ENCODE measurements around the gene EIF3I. TPM values are rescaled to one million over a fixed set of nuclear protein-coding genes. Genes with fewer than 3 reads are reported as not detected.

Gene EIF3I
- total and polyA plus RNA-seq, 8 donors = 118 to 182 (median 175) TPM

- peaks cover 21 to 51% of the 10 kb centered on the region in 2 donors for H3K4me1 ChIP-seq
- intact Hi-C loops (cut with DNase I) = no loop called here
- ATAC-seq (peak; percentile 9), DNase-seq (no peak)
- peak overlapping the region; percentile 62 to 80 for H3K4me3 ChIP-seq
- peak overlapping the region; percentile 94 to 95 for H3K27ac ChIP-seq
- H3K9me3 ChIP-seq = no peaks in the 10 kb centered on the region
- peaks cover 0 to 27% of the 10 kb centered on the region in 2 donors for H3K36me3 ChIP-seq
- no peaks in the 10 kb centered on the region for H3K27me3 ChIP-seq
- no peak for TF ChIP-seq CTCF (IDR thresholded peaks at IDR 0.05)
These were observed 43.1 kb upstream of the EIF3I start for GRCh38 chr1:32179193-32179442.

- peak; percentile 87 to 99 (median 94) for DNase-seq
- peak; percentile 95 for ATAC-seq
- H3K9me3 ChIP-seq = no peaks in the 10 kb centered on the region
- H3K4me1 ChIP-seq = peaks cover 21 to 56% of the 10 kb centered on the region in 2 donors
- peak within 1 kb of the TSS; percentile 62 to 80 for H3K4me3 ChIP-seq
- intact Hi-C loops (cut with DNase I) = no loop called here
- H3K36me3 ChIP-seq = peaks cover 0 to 32% of the 10 kb centered on the region in 2 donors
- no peaks in the 10 kb centered on the region for H3K27me3 ChIP-seq
- peak within 1 kb of the TSS; percentile 94 to 95 for H3K27ac ChIP-seq
- TF ChIP-seq CTCF (IDR thresholded peaks at IDR 0.05) = no peak
These were observed 42.6 kb upstream of the EIF3I start, which contains the start of gene TXLNA for GRCh38 chr1:32179443-32180185. TXLNA (plus strand) TSS chr1:32179675; CDS start chr1:32180346, 671 bp downstream.

- peaks cover 0 to 40% of the 10 kb centered on the region in 2 donors for H3K36me3 ChIP-seq
These were observed 41.8 kb upstream of the EIF3I start for GRCh38 chr1:32180186-32181060.

GRCh38 chr1:32181065-32181464 is 41.1 kb upstream of the EIF3I start:
- Histone ChIP-seq H3K27me3 (no peaks in the 10 kb centered on the region), H3K4me3 (peak overlapping the region; percentile 62 to 80), H3K4me1 (peaks cover 21 to 63% of the 10 kb centered on the region in 2 donors), H3K27ac (peak overlapping the region in 1 of 2 donors; percentile 95), H3K36me3 (peaks cover 0 to 46% of the 10 kb centered on the region in 2 donors), H3K9me3 (no peaks in the 10 kb centered on the region)
- intact Hi-C loops (cut with DNase I) = no loop called here
- TF ChIP-seq CTCF (IDR thresholded peaks at IDR 0.05) = no peak
- ATAC-seq = no peak
- DNase-seq = no peak

More at GRCh38 chr1:32180186-32181060, 41.8 kb upstream of the EIF3I start:
- TF ChIP-seq CTCF (IDR thresholded peaks at IDR 0.05) = no peak
- ATAC-seq = peak; percentile 56
- DNase-seq = peak in 3 of 4 donors; percentile 46 to 86 (median 52)
- intact Hi-C loops (cut with DNase I) = no loop called here
- Histone ChIP-seq H3K4me1 (peaks cover 21 to 63% of the 10 kb centered on the region in 2 donors), H3K27me3 (no peaks in the 10 kb centered on the region), H3K4me3 (peak overlapping the region; percentile 62 to 80), H3K27ac (peak overlapping the region; percentile 94 to 95), H3K9me3 (no peaks in the 10 kb centered on the region)

- Histone ChIP-seq H3K9me3 (no peaks in the 10 kb centered on the region), H3K27me3 (no peaks in the 10 kb centered on the region), H3K27ac (no peak overlapping the region), H3K36me3 (peaks cover 0 to 51% of the 10 kb centered on the region in 2 donors), H3K4me3 (peak overlapping the region; percentile 62 to 80), H3K4me1 (peaks cover 21 to 63% of the 10 kb centered on the region in 2 donors)
- intact Hi-C loops (cut with DNase I) = no loop called here
- no peak for TF ChIP-seq CTCF (IDR thresholded peaks at IDR 0.05)
- ATAC-seq (no peak), DNase-seq (no peak)
These were observed 40.6 kb upstream of the EIF3I start for GRCh38 chr1:32181563-32181962.

All from left lung (tissue), 10 donors.